Measurements from ENCODE around the gene MPI.
"Not testable (repeated sequence)": the region's sequence is repeated elsewhere in the genome, so short reads cannot be mapped to it uniquely, and the experiment has no call there.

MPI gene

DNA sequence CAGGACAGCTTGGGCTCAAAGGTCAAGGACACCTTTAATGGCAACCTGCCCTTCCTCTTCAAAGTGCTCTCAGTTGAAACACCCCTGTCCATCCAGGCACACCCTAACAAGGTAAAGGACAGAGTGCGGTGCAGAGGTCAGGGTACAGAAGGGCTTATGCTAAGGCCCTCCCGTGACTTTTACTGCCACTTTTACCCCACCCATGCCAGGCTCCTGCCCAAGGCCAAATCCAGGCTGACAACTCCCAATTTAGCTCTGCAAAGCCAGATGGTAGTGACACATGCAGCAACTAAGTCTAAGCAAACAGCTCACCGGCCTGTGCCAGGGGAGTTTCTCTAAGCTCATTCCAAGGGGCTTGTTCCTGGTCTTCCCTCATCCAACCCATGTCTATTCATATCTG is 1.6 kb downstream of the MPI start:
- DNase-seq (ENCODE audit: low read depth): no peak

DNA sequence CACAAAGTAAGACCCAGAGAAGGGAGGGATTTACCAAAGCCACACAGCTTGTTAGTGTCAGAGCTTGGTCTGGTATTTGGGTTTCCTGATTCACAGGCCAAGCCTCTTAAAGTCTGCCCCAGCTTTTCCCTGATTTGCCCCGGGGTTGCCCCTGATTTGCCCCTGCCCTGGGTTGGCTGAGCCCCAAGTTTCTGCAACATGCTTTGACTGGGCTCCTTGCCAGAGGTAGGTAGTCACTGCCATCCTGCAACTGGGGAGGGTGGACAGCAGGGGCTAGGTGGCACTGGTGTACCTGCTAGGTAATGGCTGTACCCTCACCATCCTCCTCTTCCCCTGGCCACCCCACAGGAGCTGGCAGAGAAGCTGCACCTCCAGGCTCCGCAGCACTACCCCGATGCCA is 2.5 kb downstream of the MPI start:
- DNase-seq (ENCODE audit: low read depth): no peak

DNA sequence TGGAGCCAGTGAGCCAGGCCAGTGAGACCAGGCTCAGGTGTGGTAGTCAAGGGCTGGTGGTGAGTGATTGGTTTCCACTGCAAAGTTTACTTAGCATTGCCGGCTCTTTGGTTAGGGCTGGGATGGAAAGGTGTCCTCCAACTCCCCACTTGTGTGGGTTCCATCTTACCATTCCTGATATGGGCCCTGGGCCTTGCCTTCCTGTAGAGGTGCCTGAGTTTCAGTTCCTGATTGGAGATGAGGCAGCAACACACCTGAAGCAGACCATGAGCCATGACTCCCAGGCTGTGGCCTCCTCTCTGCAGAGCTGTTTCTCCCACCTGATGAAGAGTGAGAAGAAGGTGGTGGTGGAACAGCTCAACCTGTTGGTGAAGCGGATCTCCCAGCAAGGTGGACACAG is 3.1 kb downstream of the MPI start:
- no peak for DNase-seq (ENCODE audit: low read depth)

DNA sequence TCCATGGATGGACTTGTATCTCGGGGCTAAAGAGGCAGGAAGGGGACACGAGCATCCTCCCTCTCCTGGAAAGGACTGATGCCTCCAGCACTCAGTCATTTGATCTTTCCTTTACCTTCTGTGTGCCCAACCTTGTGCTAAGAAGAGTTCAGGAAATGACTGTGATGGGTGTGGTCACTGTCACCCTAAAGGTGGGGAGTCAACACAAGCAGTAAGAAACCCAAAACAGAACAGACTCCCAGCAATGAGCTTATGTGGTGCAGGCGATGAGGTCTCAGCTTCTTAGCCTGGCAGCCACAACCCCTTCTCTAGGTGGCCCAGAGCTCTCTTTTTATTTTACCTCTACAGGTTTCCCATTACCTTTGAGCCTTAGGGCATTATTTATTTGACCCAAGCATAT is 3.8 kb downstream of the MPI start:
- DNase-seq (ENCODE audit: low read depth): no peak

DNA sequence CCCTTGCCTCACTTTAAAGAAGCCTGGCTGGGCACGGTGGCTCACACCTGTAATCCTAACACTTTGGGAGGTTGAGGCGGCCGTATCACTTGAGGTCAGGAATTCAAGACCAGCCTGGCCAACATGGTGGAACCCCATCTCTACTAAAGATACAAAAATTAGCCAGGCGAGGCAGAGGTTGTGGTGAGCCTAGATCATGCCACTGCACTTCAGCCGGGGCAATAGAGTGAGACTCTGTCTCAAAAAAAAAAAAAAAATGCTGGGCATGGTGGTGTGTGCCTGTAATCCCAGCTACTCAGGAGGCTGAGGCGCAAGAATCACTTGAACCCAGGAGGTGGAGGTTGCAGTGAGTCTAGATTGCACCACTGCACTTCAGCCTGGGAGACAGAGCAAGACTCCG is 4.5 kb downstream of the MPI start:
- DNase-seq (ENCODE audit: low read depth): not testable (repeated sequence)

DNA sequence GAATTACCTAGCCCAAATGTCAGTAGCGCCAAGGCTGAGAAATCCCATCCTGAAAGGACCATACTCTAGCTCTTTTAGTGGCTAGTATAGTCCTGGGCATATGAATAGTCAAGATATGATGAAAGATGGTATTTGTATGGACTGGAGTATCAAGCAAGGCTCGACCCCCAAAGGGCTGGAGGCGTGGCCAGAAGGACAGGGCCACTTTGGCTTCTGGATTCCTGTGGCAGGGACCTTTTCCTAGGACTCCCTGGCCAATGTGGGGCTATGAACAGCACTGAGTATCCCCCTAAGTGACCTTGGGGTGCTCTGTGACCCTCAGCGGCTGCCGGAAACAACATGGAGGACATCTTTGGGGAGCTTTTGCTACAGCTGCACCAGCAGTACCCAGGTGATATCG is 6.0 kb downstream of the MPI start:
- no peak for DNase-seq (ENCODE audit: low read depth)

DNA sequence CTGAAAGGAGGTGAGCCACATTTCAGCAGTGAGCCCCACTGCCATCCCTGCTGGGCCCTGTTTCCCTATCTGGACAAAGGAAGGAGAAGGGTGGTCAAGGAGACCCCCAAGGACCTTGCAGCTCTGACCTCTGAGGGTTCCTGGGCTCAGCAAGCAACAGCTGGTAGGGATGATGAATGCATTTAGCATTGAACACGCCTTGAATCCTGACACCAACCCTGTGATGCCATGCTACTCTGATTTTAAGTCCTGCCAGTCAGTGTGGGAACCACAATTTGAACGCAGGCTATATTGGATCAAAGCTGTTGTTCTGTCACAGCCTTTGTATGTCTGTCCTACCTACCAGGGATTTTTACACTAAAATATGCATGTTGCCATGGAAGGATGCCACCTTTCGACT is 6.5 kb downstream of the MPI start:
- no peak for DNase-seq (ENCODE audit: low read depth)

DNA sequence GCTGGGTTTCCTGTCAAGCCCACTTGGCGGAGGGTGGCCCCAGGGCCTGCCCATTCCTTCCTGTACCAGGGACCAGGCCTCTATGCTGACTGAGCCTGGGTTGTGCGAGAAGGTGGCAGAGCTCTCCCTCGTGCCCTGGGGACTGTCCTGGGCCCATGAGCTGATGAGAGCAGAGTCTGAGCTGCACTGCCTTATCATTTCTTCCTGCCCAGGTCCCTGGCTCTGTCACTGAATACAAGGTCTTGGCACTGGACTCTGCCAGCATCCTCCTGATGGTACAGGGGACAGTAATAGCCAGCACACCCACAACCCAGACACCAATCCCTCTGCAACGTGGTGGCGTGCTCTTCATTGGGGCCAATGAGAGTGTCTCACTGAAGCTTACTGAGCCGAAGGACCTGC is 7.5 kb downstream of the MPI start:
- DNase-seq (ENCODE audit: low read depth): no peak

DNA sequence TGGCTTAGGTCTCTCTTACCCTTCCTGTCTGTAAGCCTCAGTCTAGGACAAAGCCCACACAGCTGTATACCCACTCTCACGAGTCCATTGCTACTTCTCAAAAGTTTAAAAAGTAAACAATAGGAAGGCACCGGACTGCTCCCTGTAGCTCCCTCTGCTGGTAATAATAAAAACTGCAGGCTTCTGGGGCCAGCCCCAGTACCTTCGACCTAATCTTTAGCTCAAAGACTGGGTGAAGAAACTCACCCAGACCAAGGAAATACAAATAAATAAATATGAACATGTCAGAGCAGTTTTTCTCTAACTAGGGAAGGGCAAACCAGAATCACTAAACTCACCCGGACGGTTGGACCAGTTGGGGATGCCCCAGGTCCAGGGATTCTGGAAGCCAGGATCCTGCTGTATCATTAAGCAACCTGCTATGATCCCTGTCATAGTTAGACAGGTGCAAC is 11.8 kb downstream of the MPI start:
- no peak for DNase-seq (ENCODE audit: low read depth)

DNA sequence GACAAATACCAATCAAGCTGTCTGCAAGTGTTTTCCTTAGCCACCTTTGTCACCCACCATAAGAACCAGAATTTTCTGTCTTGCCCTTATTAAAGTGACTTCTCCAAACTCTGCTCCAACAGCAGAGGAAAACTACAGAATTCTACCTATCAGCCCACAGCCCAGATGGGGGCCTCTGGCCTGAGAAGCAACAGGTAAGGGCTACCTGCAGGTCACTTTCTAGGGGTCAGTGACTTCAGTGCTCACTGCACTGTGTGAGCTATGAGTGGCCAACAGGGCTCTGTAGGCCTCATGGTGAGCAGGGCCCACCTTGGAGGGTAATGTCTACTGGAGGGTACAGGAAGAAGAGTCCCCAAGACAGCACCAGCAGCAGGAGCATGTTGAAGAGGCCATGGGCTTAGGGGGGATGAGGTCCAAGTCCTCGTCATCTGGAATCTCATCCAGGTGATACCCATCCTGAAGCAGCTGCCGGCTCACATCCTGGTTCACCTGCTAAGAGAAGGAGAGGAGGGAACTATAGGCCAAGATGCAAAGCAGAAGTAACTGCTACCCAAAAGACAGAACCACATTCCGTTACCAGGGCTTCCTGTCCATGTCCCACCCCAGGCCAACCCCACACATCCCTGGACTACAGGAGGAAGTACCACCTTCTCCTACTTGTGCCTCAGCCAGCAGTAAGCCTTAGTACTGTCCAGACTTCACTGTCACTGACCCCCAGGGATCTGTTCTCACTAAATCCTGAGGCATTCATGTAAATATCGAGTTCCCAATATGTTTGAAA is 12.6 kb downstream of the MPI start:
- DNase-seq (ENCODE audit: low read depth): no peak

DNA sequence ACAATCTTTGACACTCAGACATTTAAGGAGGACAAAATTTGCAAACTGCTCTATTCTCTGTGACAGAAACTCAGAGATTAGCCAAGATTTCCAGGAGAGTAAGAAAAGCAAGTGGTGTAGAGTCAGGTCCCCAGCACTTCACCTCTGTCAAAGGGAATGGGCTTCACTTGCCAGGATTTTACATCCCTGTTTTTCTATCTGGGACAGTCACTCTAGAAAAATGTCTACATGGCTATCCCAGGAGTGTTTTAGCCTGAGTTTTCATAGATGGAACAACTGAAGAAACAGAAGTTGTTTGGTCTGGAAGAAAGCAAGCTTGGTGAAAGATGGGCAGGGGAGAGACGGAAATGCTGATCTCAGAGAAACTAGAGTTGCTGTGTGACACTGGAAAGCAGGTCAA is 13.8 kb downstream of the MPI start:
- DNase-seq (ENCODE audit: low read depth): no peak

DNA sequence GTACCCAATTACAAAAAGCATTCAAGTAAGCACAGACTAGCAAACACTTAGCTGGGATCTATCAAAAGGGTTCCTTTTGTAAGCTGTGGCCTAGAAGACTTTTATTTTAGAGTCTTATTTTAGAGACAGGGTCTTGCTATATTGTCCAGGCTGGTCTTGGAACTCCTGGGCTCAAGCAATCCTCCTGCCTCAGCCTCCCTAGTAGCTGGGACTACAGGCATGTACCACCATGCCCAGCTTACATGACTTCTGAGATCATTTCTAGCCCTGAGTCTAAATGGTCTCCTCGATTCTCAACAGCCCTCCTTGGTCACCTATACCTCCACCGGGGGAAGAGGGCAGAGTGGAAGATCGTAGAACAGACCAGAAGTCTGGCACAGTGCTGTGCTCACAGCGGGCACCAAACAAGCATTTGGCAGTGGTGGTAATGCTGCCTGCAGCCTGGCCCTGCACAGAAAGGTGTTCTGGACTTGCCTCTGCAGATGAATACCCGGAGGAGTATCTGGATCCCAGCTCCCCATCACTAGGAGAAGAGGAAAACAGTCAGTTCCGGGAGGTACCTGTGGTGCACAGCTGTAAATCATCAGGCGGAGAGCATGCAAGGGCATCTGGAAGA is 14.5 kb downstream of the MPI start:
- no peak for DNase-seq (ENCODE audit: low read depth)

DNA sequence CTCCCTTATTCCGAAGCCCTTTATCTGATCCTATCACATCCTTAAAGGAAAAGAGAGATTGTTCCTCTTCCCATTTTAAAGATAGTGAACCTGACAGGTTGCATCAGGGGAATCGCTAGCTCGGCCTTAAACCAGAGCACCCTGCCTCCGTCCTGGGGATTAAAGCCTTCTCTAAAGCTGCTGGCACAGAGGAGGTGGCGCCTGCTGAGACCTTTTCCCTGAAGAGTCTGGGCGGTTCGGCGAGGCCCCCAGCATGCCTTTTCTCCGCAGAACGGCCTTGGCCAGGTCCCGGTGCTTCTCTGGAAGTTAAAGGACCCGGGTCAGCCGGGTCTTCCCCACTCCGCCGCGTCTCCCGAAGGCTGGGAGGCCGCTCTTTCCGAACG is 16.2 kb downstream of the MPI start:
- DNase-seq (ENCODE audit: low read depth): no peak

DNA sequence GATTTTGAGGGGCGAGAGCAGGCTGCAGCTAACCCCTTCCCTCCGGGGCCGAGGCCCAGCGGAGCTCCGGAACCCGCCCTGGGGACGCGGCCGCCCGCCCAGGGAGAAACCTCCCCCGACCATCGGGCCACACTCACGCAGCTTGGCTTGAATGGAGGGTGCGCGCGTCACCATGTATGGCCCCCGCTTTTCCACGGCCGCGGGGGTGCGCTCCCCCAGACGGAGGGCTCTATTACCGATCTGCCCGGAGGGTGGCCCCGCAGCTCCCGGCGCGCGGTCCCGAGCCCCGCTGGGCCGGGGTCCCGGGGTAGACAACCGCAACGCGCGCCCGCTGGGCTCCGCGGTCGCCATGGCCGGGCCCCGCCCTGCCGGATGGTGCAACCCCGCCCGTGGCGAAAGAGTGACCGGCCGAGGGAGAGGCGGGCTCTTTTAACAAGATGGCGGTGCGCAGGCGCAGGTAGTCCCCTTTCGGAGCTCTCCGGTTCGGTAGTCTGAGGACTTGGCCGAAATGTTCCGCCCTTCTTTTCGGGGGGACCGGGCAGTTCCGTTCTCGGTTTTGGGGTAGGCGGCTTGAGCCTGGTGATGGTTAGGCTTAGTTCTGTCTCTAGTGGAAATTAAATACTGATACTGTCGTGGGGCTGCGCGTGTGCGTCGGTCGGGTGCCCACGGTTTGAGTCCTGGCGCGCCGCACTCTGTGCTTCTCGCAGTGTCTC is 16.8 kb downstream of the MPI start, which contains the start of gene FAM219B:
Gene FAM219B, minus strand, starts transcription at position 402 of the 713 bp plus-strand sequence. Its CDS starts 51 bp downstream, at position 351.
- DNase-seq (ENCODE audit: low read depth): no peak

DNA sequence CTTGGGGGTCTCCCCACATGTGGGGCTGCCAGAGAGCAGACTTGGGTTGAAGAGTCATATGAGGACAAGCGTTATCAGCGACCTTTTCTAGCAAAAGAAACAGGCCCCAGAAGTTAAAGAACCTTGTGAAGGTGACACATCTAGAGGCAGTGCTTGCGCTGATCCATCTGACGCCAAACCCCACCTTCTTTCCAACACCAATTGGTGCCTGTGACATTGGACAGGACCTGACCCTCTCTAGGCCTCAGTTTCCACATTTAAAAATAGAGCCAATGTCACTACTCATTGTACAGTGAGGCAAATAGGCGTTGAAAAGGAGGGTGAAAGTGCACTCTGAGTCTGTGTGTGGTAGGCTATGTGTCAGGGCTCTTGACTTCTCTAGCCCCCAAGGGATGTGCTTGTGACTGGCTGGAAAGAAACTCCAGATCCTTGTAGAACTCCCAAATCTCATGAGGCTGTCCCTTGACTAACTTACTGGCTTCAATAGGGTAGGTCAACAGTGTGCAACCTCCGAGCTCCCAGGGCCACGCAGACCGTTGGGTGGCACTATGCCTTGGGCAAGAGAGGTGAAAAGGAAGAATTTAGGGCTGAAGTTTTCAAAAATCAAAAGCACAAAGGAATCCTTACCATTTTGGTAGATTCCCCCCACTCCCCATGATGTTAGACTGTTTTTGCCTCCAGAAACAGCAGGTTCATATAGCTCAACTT is 17.5 kb downstream of the MPI start:
- no peak for DNase-seq (ENCODE audit: low read depth)

DNA sequence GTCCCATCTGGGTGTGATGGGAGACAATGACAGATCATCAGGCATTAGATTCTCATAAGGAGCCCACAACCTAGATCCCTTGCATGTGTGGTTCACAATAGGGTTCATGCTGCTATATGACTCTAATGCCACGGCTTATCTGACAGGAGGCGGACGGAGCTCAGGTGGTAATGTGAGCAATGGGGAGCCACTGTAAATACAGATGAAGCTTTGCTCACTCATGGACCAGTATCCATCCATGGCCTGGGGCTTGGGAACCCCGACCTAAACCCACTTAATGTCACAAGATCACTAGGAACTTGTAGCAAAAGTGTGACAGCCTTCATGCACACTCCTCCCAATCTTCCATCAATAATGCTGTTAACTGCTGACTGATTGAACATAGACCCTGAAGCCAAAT is 18.8 kb downstream of the MPI start:
- DNase-seq (ENCODE audit: low read depth): no peak

DNA sequence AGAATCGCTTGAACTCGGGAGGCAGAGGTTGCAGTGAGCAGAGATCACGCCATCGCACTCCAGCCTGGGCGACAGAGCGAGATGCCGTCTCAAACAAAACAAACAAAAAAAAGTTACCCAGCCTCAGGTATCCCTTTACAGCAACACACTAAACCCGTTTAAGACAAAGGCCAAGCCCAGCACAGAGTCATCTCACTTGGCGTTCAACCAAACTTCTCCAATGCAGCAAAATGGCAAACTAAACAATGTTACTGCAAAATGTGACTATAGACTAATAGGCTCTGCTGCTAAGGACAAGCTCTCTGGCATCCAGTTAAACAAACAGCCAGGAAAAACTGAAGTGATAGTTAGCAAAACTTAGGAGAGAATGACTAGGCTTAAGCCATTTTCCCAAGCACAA is 23.2 kb downstream of the MPI start:
- no peak for DNase-seq (ENCODE audit: low read depth)

DNA sequence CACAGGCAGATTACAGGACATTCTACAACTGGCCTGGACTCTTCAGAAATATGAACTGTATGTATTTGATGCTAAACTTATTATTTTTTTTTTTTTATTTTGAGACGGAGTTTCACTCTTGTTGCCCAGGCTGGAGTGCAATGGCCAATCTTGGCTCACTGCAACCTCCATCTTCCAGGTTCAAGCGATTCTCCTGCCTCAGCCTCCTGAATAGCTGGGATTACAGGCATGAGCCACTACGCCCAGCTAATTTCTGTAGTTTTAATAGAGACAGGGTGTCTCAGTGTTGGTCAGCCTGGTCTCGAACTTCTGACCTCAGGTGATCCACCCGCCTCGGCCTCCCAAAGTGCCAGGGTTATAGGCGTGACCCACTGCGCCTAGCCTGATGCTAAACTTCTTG is 24.0 kb downstream of the MPI start:
- not testable (repeated sequence) for DNase-seq (ENCODE audit: low read depth)

DNA sequence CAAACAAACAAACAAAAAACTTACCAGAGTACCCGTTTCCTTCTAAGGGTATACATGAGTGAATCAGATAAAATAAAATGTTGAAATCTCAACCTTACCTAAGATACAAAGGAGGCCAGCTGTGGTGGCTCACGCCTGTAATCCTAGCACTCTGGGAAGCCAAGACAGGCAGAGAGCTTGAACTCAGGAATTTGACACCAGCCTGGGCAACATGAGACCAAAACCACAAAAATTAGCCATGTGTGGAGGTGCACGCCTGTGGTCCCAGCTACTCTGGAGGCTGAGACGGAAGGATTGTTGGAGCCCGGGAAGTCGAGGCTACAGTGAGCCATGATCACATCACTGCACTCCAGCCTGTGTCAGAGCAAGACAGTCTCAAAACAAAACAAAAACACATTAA is 27.8 kb downstream of the MPI start:
- DNase-seq (ENCODE audit: low read depth): no peak

DNA sequence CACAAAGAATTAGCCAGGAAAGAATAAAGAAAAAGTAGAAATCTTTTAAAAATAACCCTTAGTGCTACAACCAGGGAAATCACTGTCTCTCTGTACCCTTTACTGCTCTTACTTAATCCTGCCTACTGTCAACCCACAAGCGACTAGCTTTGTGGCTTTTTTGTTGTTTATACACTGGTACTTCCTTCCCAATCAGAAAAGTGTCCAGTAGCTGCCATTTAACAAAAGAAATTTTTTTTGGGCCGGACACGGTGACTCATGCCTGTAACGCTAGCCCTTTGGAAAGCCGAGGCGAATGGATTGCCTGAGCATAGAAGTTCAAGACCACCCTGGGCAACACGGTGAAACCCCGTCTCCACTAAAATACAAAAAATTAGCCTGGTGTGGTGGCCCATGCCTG is 30.6 kb downstream of the MPI start:
- no peak for DNase-seq (ENCODE audit: low read depth)

DNA sequence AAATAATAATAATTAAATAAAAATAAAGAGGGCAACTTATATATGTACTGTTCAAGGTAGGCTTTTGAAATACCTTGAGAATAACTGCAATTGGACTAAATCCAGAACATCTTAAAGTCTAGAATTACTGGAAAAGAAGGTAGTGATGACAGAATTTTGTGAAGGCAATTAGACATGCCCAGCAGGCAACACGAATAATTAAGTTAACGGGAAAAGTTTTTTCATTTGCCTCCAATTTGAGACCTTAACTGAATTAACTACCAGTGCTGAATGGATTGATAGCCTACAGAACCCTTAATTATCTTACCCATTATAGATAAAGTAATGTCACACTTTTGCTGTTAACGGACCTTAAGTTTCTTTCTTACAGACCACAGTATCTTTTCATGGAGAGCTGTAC is 34.7 kb downstream of the MPI start:
- no peak for DNase-seq (ENCODE audit: low read depth)

DNA sequence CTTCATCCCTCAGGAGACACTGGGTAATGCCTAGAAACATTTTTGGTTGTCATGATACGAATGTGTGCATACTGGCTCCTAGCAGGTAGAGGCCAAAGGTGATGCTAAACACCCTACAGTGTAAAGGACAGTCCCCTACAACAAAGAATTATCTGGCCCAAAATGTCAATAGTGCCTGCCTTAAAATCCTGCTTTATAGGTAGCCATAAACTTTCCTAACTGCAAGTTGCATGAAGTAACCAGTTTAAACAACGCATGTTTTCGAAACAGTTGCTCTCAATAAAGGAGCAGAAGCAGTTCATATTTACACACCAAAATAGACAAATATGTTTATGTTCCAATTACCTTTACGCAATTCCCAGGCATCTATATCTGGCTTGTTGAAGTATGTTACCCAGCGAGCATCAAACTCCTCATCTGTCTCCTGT is 38.9 kb downstream of the MPI start:
- DNase-seq (ENCODE audit: low read depth): no peak

DNA sequence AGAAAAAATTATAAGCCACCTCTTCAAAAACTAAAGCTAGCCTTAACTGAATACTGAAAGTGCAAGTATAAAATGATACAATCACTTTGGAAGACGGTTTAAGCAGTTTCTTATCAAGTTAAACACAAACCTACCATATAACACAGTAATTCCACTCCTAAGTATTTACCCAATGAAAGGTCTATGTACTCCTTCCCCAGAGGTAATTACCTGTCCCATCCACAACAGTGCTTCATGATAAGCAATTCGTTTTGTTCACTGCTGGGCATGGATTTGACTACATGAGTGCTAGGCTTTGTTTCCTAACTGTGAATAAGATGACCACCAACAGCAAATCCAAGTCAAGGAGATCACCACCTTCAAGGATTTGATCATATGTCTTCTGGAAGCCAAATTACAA is 43.7 kb downstream of the MPI start:
- no peak for DNase-seq (ENCODE audit: low read depth)
